Activated CD4-positive, alpha-beta T cell treated with anti-CD3 and anti-CD28 coated beads, Interleukin-10, Interleukin-2, amounts not matched to agents 100 ng/mL and 50 ng/mL, durations not matched to agents 16 hours and 8 hours (primary cell): ENCODE measurements around the gene IRF2BPL.
"Not testable (repeated sequence)": the region's sequence is repeated elsewhere in the genome, so short reads cannot be mapped to it uniquely, and the experiment has no call there.

ENCODE experiments used
- DNase-seq: peaks from one replicate; pipeline ENCODE4 v3.0.0-alpha.2; 2020

Gene IRF2BPL

GRCh38 chr14:77033622-77034589, 5.4 kb upstream of the IRF2BPL start:
- peak; percentile 93 for DNase-seq

- peak; percentile 89 for DNase-seq
Observed at GRCh38 chr14:77032844-77033621, 4.5 kb upstream of the IRF2BPL start.

DNA sequence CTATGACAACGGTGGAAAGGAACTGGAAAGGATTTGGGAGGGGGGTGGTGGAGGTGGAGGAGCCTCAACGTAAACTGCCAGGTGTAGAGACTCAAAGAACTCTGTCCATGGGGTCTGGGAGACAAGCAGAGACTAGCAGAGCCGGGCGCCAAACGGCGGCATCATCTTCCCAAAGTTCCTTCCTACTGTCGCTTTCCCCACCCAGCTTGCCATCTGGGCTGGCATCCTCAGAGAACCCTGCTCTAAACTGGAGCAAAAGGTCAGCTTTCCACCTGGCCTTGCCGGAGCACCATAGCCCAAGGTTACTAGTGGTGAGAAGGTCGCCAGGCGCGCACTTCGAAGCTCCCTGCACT, 4.0 kb upstream of the IRF2BPL start:
- no peak for DNase-seq

GRCh38 chr14:77031759-77032490, 3.4 kb upstream of the IRF2BPL start:
- DNase-seq = no peak

GRCh38 chr14:77027538-77028383, 747 bp downstream of the IRF2BPL start:
- DNase-seq = peak; percentile 65

GRCh38 chr14:77026930-77027537, 1.5 kb downstream of the IRF2BPL start:
- DNase-seq = peak; percentile 54

DNA sequence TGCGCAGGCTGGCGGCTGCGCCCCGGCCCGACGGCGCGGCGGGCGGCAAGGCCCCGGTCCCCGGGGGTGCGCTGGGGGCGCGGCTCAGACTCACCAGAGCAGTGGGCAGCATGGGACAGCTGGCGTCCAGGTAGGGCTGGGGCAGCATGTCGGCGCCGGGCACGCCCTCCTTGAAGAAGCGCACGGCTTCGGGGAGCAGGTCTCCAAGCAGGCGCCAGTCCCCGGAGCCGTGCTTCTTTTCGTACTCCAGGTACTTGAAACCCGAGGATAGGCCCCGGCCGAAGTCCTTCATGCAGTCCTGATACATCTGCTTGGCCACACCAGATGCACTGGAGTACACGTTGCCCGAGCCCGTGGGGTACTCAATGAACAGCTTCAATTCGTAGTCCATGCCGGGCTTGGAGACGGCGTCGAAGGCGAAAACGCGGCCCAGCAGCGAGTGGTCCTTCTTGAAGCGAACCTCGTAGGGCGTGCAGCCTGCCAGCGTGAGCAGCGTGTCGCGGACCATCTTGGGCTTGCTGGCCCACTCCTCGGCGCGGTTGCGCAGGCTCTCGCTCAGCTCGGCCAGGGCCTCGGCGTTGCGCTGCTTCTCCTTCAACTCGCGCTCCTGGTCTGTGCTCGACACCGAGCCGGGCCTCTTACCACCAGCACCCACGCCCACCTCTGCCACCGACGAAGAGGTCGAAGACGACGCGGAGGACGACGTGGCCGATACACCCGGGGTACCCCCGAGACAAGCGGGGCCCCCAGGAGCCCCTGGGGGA, 2.2 kb downstream of the IRF2BPL start:
- DNase-seq = no peak

GRCh38 chr14:77025744-77026165, 2.8 kb downstream of the IRF2BPL start:
- no peak for DNase-seq

GRCh38 chr14:77024171-77024691, 4.3 kb downstream of the IRF2BPL start:
- DNase-seq = peak; percentile 88

DNA sequence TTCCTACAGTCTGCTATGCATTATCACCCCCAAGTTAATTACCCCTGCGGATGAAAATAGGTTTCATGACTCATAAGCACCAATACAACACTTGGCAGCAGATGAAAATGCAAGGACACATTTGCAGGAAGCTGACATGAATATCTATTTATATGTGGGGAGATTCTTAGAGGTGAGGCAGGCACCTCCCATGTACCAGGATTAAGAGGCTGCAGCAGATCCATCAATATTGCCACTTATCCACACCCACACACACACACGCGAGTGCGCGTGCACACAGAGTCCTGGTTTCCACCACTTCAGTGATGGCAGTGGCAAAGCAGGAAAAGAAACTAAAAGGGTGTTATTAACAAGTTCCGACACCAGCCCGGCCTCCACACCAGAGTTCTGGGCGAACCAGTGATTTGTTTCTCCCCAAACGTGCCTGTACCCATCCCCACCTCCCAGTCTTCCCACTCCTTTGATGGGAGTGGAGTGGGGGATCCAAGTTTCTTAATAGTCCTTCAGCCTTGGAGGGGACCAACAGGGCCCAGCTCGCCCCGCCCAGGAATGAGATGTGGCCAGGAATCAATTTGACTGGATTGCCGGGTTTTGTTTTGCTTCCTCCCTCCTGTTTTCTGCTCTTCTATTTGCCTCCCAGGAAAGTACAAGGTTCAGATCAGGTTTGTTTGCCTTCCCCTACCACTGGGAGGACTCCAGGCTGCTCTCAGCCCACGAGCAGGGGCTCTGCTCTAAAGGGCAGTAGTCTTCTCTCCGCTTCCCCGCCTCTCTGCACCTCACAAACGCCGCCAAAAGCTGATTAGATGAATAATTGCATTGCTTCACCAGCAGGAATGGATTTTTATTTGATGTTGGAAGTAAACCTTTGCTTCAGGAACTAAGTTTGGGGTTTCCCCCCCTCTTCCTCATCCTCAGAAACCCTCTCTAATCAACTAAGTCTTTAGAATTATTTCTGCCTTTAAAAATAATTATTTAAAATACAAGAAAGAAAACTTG, 5.2 kb downstream of the IRF2BPL start:
- DNase-seq = peak; percentile 42

- DNase-seq = peak; percentile 55
Observed at GRCh38 chr14:77022236-77022852, 6.2 kb downstream of the IRF2BPL start.

DNA sequence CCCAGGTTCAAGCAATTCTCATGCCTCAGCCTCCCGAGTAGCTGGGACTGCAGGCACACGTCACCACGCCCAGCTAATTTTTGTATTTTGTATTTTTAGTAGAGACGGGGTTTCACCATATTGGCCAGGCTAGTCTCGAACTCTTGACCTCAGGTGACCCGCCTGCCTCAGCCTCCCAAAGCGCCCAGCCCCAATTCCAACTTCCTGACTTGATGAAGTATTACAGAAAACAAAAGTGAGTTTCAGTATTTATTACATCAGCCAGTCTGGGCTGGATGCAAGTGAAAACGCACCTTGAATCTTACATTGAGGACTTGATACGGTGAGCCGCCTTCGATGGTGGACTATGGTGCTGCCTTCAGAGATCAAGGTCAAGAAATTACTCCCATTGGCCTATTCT, 7.1 kb downstream of the IRF2BPL start:
- not testable (repeated sequence) for DNase-seq

DNA sequence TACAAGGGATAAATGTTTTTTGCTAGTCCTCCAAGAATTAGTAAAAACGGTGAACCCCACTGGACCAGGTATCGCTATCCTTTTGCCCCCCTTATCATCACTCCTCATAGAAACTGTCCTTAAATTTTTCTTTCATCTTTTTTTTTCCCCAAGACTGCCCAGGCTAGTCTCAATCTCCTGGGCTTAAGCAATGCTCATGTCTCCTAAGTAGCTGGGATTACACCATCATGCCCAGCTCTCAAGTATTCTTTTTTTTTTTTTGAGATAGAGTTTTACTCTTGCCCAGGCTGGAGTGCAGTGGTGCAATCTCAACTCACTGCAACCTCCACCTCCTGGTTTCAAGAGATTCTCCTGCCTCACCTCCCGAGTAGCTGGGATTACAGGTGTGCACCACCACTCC, 9.7 kb downstream of the IRF2BPL start:
- DNase-seq = no peak

DNA sequence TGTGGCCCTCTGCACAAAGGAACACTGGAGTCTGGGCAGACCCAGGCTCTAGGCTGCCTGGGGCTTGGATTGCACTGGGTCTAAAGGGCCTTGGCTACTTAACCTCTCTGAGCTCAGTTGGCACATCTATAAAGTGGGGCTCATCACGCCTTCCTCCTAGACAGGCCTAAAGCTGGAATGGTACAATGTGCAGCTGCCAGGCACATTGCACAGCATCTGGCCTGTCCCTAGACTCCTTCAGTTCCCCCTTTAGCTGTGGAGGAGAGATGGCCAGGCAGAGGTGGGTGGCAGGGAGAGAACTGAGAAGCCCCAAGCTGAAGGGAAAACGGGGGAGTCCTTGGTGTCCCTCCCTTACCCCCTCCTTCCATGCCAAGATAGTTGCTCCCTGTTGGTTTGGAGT, 10.8 kb downstream of the IRF2BPL start:
- no peak for DNase-seq

GRCh38 chr14:77014734-77015133, 13.8 kb downstream of the IRF2BPL start:
- DNase-seq = no peak

DNA sequence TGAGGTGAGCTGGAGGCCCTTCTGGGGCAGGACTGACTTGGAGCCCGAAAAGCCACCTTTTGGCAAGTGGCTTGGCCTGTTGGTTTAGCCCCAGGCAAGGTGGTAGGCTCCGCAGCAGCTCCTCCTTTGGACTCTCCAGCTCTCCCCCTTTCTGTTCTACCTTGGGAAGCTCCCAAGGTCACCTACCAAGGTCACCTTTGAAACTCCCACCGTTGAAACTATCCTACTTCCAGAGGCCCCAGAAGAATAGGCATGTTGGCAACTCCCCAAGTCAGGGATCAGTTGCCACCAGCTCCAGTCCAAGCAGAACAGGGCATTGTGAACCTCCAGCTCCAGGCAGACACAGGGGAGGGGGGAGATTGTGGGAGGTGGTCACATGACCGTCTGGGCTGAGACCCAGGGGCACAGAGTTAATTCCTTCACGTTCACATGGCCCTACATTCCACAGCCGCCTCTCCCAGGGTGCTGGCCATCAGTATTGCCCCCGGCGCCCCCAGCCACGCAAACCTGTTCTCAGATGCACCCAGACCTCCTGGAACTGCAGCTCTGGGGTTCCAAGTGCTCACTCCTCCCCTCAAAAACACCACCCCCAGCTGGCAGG, 14.4 kb downstream of the IRF2BPL start:
- DNase-seq = no peak

GRCh38 chr14:77012193-77012765, 16.2 kb downstream of the IRF2BPL start:
- DNase-seq = no peak

- no peak for DNase-seq
Observed at GRCh38 chr14:77011245-77011644, 17.3 kb downstream of the IRF2BPL start.
